ENCODE data around the gene ERBB2. TPM values are rescaled to one million over a fixed set of nuclear protein-coding genes. Genes with fewer than 3 reads are reported as not detected.
A peak's percentile ranks its signal among the peaks of the same experiment; 100 is the strongest.

ERBB2 gene
- total RNA-seq, 1 donor: 44.2 TPM

GRCh38 chr17:39739885-39740356 is 40.1 kb downstream of the ERBB2 start:
- Histone ChIP-seq H3K4me1 (ENCODE audit: insufficient read depth, low read length) (peaks cover 19% of the 10 kb centered on the region), H3K27ac (ENCODE audit: low read depth, low read length) (no peak overlapping the region), H3K79me2 (ENCODE audit: insufficient read depth, low read length) (no peaks in the 10 kb centered on the region), H3K36me3 (ENCODE audit: insufficient read depth, low read length) (no peaks in the 10 kb centered on the region), H3K4me3 (ENCODE audit: insufficient read depth, low read length) (no peak overlapping the region), H3K9me3 (ENCODE audit: low read depth, low read length) (no peaks in the 10 kb centered on the region), H3K4me2 (ENCODE audit: insufficient read depth, low read length) (peak overlapping the region; percentile 69), H4K20me1 (ENCODE audit: insufficient read depth, low read length) (no peaks in the 10 kb centered on the region), H3K27me3 (ENCODE audit: insufficient read depth, low read length) (peaks cover 18% of the 10 kb centered on the region), H2AFZ (ENCODE audit: low read length) (peak overlapping the region; percentile 66)
- peak; percentile 82 for DNase-seq (ENCODE audit: insufficient read length, low spot score, missing footprints)
- no peak for TF ChIP-seq CTCF (IDR thresholded peaks at IDR 0.05; ENCODE audit: extremely low read depth, low read depth, low read length)

GRCh38 chr17:39740357-39741111 is 40.7 kb downstream of the ERBB2 start:
- Histone ChIP-seq H4K20me1 (ENCODE audit: insufficient read depth, low read length) (no peaks in the 10 kb centered on the region), H2AFZ (ENCODE audit: low read length) (peak overlapping the region; percentile 41), H3K4me2 (ENCODE audit: insufficient read depth, low read length) (peak overlapping the region; percentile 69), H3K36me3 (ENCODE audit: insufficient read depth, low read length) (no peaks in the 10 kb centered on the region), H3K27ac (ENCODE audit: low read depth, low read length) (no peak overlapping the region), H3K4me1 (ENCODE audit: insufficient read depth, low read length) (peaks cover 19% of the 10 kb centered on the region), H3K27me3 (ENCODE audit: insufficient read depth, low read length) (peaks cover 18% of the 10 kb centered on the region), H3K9me3 (ENCODE audit: low read depth, low read length) (no peaks in the 10 kb centered on the region), H3K4me3 (ENCODE audit: insufficient read depth, low read length) (no peak overlapping the region), H3K79me2 (ENCODE audit: insufficient read depth, low read length) (no peaks in the 10 kb centered on the region)
- no peak for TF ChIP-seq CTCF (IDR thresholded peaks at IDR 0.05; ENCODE audit: extremely low read depth, low read depth, low read length)
- DNase-seq (ENCODE audit: insufficient read length, low spot score, missing footprints): peak; percentile 94

DNA sequence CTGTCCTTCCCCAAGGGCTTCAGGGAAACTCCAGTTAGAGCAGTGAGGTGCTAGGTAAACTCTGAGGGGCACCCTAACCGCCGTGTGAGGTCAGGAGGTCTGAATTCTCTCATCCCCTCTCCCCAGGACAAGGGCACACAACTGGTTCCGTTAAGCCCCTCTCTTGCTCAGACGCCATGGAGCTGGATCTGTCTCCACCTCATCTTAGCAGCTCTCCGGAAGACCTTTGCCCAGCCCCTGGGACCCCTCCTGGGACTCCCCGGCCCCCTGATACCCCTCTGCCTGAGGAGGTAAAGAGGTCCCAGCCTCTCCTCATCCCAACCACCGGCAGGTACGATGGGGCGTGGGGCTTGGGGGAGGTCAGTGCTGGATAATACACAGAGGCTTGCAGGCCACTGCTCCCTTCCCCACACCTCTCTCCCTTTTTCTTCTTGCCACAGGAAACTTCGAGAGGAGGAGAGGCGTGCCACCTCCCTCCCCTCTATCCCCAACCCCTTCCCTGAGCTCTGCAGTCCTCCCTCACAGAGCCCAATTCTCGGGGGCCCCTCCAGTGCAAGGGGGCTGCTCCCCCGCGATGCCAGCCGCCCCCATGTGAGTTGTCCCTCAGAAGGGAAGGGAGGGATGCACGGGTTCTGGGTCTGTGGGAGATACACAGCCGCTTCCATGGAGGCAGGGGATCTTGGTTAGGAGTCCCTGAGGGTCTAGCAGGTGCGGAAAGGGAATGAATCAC is 42.4 kb downstream of the ERBB2 start:
- no peaks in the 10 kb centered on the region for H3K79me2 ChIP-seq (ENCODE audit: insufficient read depth, low read length)
- H4K20me1 ChIP-seq (ENCODE audit: insufficient read depth, low read length): no peaks in the 10 kb centered on the region
- DNase-seq (ENCODE audit: insufficient read length, low spot score, missing footprints): peak; percentile 63
- no peak overlapping the region for H3K27ac ChIP-seq (ENCODE audit: low read depth, low read length)
- TF ChIP-seq CTCF (IDR thresholded peaks at IDR 0.05; ENCODE audit: extremely low read depth, low read depth, low read length): no peak
- H3K4me3 ChIP-seq (ENCODE audit: insufficient read depth, low read length): no peak overlapping the region
- H3K36me3 ChIP-seq (ENCODE audit: insufficient read depth, low read length): no peaks in the 10 kb centered on the region
- H3K4me1 ChIP-seq (ENCODE audit: insufficient read depth, low read length): peaks cover 19% of the 10 kb centered on the region
- H3K27me3 ChIP-seq (ENCODE audit: insufficient read depth, low read length): peaks cover 11% of the 10 kb centered on the region
- H3K4me2 ChIP-seq (ENCODE audit: insufficient read depth, low read length): no peak overlapping the region
- H2AFZ ChIP-seq (ENCODE audit: low read length): no peak overlapping the region
- no peaks in the 10 kb centered on the region for H3K9me3 ChIP-seq (ENCODE audit: low read depth, low read length)

DNA sequence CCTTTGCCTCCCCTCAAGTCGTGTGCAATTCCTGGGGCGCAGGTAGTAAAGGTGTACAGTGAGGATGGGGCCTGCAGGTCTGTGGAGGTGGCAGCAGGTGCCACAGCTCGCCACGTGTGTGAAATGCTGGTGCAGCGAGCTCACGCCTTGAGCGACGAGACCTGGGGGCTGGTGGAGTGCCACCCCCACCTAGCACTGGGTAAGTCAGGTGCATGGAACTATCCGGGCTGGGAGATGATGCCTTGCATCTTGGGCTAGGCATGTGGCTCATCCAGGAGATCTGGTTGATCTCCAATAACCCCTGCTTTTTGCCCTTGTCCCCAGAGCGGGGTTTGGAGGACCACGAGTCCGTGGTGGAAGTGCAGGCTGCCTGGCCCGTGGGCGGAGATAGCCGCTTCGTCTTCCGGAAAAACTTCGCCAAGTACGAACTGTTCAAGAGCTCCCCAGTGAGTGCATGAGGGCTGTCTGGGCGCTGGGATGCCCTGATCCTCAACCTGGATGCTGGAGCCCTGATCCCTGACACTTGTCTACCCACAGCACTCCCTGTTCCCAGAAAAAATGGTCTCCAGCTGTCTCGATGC is 43.1 kb downstream of the ERBB2 start:
- Histone ChIP-seq H3K4me2 (ENCODE audit: insufficient read depth, low read length) (no peak overlapping the region), H3K27me3 (ENCODE audit: insufficient read depth, low read length) (peaks cover 7% of the 10 kb centered on the region), H3K27ac (ENCODE audit: low read depth, low read length) (no peak overlapping the region), H4K20me1 (ENCODE audit: insufficient read depth, low read length) (no peaks in the 10 kb centered on the region), H3K36me3 (ENCODE audit: insufficient read depth, low read length) (no peaks in the 10 kb centered on the region), H3K79me2 (ENCODE audit: insufficient read depth, low read length) (no peaks in the 10 kb centered on the region), H3K9me3 (ENCODE audit: low read depth, low read length) (no peaks in the 10 kb centered on the region), H3K4me1 (ENCODE audit: insufficient read depth, low read length) (peaks cover 19% of the 10 kb centered on the region), H3K4me3 (ENCODE audit: insufficient read depth, low read length) (no peak overlapping the region), H2AFZ (ENCODE audit: low read length) (no peak overlapping the region)
- no peak for TF ChIP-seq CTCF (IDR thresholded peaks at IDR 0.05; ENCODE audit: extremely low read depth, low read depth, low read length)
- DNase-seq (ENCODE audit: insufficient read length, low spot score, missing footprints): peak; percentile 69

All from osteoblast (primary cell).